ENCODE data around the gene LRRC66.

Gene LRRC66, protein sequence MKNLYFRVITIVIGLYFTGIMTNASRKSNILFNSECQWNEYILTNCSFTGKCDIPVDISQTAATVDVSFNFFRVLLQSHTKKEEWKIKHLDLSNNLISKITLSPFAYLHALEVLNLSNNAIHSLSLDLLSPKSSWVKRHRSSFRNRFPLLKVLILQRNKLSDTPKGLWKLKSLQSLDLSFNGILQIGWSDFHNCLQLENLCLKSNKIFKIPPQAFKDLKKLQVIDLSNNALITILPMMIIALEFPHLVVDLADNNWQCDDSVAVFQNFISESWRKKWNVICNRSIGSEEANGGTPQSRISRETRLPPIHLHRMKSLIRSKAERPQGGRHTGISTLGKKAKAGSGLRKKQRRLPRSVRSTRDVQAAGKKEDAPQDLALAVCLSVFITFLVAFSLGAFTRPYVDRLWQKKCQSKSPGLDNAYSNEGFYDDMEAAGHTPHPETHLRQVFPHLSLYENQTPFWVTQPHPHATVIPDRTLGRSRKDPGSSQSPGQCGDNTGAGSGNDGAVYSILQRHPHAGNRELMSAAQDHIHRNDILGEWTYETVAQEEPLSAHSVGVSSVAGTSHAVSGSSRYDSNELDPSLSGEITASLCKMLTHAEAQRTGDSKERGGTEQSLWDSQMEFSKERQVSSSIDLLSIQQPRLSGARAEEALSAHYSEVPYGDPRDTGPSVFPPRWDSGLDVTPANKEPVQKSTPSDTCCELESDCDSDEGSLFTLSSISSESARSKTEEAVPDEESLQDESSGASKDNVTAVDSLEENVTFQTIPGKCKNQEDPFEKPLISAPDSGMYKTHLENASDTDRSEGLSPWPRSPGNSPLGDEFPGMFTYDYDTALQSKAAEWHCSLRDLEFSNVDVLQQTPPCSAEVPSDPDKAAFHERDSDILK

DNA sequence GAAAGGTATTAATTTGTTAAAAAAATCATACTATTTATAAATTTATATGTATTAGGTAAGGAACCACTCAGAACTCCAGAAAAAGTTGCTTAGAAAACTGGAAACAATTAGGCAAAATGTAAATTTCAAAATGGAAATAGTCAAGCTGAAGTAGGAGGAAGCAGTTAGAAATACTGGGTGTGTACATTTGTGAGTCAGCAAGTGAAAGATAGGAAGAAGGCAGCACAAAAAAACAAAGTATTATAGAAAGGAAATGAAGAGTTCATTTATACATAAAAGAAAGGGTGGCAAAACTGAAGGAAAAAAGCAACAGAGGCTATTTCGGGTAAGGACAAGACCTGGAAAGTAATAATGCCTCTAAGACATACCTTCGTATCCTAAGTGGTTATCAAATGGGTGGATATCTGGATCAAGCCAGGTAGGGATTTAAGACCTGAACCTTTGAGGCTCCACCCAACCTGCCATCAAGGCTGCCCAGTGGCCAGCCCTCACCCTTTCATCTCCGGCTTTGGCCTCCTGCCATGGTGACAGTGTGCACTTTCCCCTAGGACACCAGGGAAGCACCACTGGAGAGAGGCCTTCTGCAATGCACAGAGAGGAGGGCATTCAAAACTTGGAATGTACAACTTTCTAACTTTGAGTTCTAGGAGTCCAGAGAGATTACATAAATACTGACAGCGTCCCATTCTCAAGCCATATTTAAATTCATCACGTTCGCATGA lies at the start of gene LRRC66:
Gene LRRC66, minus strand, starts transcription at position 428 of the 722 bp plus-strand sequence. CDS start 2,750 bp downstream, outside the sequence.
- no peak for DNase-seq

DNA sequence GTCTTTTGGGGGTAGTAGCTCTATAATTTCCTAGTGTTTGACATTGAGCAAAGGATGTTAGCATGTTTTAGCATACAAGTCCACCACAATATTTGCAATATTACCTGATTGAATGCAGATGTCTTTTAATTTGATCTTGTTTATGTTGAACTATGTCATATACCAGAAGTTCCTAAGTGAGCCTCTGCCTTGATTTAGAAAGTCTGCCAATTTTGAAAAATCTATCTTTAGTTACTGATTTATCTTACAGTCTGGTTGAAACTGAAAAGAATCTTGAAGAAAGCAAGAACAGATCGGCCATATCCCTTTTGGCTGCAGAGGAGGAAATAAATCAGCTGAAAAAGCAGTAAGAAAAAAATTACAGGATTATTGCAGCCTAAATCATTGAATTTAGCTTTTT lies 49.4 kb upstream of the LRRC66 start:
- DNase-seq, result no peak

DNA sequence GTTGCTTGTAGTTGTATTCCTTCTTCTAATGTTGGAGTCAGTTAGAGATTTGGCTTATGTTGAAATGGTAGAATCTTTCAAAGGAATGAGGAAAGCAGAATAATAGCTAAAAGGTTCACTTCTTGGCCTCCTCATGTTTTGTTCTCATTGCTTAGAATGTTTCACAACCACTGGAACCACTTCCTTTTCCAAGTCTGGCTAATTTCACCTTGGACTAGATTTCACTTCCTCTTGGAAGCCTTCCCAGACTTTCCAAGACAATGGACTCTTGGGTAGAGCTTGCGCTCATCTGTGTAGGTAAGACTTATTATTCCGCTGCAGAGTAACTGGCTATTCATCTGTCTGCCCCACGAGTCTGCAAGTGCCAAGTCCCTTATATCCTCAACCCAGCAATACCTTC lies 39.2 kb upstream of the LRRC66 start:
- DNase-seq, result no peak

DNA sequence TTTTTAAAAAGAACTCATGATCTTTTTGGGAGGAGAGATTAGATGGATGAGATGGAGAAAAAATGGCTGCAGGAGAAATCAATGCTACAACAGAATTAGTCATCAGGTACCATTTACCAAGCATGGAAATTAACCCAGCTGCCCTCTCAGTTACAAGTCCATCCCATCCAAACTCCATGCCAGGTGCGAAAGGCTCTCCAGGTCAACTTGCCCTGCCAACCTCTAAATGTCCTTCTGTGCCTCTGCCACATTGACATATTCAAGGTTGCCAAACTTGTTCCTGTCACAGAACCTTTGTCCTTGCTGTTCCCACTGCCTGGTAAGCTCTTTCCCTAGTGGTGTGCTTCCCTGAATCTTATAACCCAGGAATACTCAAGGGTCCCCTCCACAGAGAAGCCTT lies 38.1 kb upstream of the LRRC66 start:
- no peak for DNase-seq

DNA sequence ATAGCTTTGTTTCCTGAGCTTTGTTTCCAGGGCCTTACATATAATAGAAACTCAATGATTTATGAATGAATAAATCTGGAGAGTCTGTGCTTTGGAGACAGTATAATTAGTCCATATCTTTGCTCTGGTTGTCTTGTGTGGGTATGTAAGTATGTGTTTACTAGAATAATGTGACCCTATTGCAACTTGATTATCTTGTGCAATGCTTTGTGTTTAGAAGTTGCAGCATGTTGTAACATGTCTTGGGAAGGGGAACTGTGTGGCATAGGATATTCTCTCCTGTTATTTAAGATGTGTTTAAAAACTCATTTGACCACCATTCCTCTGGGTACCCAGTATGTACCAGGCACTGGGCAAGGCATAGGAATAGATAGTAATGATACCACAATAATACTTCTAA lies 37.0 kb upstream of the LRRC66 start:
- DNase-seq, result no peak

DNA sequence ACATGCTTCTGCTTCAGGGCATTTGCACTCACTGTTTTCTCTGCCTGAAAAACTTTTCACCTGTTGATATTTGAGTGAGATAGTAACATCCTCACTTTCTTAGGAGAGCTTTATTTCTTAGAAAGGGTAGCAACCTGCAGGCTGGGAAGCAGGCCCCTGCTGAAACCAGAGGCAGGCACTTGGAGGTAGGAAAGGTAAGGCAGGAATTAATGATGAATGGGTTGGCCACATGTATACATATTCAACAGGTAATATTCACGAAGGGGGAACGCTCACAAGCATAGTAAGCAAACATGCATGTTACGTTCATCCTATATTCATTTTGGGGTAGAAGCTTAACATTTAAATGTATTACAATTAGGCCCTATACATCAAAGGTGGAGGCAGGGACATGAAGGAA lies 34.1 kb upstream of the LRRC66 start:
- DNase-seq, result no peak

DNA sequence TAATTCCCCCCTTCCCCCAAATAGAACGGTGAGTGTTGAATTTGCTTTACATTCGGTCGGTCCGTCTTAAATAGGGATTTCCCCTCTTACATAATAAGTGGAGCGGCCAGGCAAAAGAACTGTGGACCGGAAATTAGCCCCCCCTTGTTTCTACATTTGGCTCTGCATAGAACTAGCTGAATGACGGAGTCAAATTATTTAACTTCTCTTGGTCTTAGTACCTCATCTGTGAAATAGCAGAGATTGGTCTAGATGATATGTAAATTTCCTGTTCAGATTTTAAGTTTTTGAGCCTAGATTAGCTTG lies 32.3 kb upstream of the LRRC66 start:
- DNase-seq, result no peak

DNA sequence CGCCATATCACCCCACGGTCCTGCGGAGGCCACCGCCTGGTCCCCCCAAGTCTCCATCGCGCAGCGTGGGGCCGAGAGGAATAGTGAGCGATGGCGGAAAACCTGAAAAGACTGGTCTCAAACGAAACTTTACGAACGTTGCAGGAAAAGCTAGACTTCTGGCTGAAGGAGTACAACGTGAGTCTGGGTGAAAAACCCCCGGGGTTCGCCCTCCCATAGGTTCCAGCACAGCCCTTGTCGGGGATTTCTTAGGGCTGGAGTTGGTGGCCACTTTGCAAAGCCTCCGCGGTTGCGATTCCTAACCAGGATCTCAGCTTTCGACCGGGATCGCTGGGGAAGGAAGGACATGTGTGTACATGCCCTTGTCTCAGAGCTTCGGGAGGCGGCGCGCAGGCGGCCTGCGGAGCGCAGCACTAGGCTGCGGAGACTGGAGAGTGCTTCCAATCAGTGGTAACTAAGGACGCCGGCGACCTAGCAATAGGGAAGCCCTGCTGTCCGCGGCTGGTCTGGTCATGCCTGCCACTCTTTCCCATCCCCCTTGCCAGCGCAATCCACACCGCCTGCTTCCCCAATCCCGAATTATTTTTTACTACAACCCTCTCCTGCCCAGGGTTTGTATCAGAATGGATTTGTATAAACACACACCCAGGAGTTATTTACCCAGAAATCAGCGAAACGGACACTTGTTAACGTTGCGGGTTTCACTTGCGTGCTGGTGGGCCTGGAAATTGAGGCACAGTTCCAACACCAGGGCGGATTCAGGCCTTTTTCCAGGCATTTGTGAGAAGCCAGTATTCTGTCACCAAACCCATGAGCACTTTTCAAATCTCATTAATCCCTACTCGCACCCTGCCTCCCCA lies 31.7 kb upstream of the LRRC66 start:
- no peak for DNase-seq

DNA sequence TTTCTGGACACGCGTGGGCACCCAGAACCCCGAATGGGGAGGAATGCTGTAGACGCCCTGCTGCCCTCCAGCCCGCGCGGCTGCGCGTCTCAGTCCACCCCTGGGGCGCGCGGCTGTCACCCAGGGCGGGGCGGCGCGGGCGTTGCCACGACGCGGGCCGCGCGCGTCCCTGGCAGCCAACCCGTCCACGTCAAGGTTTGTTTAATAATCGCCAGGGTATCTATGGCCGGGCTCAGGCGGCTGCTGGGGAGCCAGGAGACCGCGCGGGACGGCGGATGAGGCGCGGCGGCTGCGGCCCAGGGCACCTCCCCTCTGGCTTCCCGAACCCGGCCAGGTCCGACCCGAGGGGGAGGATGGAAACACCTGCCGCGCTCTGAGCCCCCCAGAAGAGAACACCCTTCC lies 31.1 kb upstream of the LRRC66 start, which contains the start of gene SPATA18:
Gene SPATA18, plus strand, starts transcription at position 92 of the 402 bp plus-strand sequence. CDS start 401 bp downstream, outside the sequence.
- no peak for DNase-seq

DNA sequence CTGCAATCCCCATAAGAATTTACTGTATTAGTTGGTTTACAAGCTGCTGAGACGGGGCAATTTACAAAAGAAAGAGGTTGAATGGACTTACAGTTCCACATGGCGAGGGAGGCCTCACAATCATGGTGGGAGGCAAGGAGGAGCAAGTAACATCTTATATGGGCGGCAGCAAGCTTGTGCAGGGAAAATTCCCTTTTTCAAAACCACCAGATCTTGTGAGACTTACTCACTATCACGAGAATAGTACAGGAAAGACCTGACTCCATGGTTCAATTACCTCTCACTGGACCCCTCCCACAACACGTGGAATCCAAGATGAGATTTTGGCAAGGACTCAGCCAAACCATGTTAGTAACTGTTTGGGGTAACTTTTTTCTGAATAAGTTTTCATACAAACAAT lies 29.1 kb upstream of the LRRC66 start:
- no peak for DNase-seq

DNA sequence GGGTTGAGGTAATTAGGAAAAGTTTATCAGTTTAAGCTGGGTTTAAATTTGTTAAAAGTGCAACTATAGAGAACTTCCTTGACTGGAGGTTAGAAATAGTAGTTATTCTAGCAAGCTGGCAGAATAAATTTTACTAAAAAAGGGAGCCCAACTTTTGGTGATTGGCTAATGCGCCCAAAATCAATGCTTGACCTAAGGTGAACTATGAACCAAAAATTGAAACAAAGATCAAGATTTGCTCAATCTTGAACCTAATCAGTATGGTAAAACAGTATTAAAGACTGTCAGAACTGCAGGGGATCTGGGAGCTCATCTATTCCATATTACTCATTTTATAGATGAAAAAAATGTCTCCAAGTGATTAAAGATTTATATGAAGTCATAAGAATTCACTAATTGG lies 24.9 kb upstream of the LRRC66 start:
- no peak for DNase-seq

DNA sequence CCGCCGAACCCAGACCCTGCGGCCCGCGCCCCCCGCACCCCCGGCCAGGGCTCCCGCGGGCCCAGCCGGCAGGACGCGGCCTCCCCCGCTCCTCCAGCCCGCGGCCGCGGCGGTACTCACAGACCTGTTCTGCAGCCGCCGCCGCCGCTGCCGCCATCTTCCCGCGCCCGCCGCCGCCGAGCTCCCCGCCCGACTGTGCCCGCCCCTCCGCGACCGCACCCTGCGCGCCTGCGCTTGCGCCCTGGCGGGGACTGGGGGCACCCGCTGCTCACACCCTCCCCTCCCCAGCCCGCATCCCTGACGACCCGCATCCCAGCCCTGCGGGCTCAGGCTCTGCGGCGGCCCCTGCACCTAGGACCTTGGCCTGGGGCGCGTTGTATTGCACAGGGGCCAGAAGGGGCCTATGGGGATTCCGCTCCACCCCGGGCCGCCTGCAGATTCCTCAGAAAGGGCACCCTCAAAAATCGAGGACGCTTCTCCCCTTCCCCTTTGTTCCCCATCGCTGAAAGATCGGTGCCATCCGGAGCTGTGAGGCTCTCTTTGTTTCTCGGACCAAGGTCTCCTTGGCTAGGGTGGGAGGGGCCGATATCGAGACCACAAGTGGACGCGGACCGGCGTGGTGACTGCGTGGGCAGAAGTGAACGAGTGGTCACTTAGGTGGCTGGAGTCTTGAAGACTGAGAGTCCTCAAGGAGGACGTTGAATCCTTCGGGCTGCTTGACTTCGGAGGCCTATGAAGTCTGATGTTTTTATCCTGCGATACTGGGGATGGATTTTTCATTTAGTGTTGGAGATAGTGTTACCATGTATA lies 18.1 kb upstream of the LRRC66 start, which contains the start of gene SGCB:
Gene SGCB, minus strand, starts transcription at position 197 of the 810 bp plus-strand sequence. Its CDS starts 40 bp downstream, at position 157.
- DNase-seq, result peak; percentile 65 to 67

DNA sequence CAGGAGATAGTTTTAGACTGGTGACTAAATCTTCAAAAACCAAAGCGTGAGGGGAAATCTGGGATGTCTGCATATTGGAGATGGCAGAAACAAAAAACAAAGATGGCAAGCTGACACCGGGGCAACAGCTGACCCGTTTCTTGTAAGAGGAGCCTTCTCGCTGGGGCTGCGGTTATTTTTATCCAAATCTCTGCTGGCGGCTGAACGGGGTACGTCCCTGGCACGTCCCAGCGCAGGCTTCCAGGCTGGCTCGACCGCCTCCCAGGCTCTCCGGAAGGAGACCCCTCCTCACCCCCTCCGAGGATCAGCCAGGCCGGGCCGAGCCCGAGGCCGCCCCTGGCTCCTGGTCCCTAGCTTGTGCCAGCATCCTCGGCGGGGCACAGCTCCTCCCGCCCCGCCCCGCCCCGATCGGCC lies 17.5 kb upstream of the LRRC66 start:
- no peak for DNase-seq

DNA sequence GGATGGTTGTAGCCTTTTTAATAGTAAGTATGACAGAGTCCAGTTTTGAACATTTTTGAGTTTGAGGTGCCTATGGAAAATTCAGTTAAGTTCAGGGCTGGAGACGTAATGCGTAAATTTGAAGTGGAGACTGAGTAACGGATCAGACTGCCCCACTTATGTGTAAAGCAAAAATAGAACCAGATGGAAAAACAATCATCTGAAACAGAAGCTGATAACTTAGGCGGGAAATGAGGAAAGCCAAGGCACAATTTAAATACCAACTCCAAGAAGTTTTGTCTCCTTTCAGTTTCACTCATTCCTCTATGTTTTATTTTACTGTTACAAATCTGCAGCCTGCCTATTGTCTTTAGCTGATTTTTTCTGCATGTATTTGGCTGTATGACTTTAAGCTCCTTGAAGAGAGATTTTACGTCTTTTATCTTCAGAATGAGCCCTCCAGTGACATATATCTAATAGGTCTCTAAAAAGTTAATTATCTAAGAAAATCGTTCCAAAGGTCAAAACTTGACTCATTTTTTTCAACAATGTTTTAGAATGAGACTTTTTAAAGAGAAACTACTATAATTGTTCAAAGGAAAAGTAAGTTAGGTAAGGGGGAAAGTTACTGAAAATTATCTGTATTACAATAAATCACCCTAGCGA lies 16.8 kb upstream of the LRRC66 start:
- no peak for DNase-seq

DNA sequence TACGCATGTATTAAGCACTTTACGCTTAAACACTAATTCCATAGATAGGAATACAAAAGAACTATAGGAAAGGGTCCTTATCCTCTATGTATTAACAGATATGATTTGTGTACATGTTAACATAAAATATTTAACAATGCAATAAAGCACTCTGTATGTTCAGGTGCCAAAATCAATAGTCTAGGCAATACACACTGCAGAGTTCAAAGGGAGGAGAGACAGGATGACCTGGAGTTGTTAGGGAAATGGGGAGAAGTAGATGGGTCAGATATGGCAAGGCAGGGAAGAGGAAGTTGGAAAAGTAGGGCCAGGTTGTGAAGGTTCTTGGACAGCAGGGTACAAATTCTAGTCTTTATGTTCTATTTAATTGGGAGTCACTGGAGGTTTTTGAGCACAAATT lies 15.0 kb upstream of the LRRC66 start:
- no peak for DNase-seq

DNA sequence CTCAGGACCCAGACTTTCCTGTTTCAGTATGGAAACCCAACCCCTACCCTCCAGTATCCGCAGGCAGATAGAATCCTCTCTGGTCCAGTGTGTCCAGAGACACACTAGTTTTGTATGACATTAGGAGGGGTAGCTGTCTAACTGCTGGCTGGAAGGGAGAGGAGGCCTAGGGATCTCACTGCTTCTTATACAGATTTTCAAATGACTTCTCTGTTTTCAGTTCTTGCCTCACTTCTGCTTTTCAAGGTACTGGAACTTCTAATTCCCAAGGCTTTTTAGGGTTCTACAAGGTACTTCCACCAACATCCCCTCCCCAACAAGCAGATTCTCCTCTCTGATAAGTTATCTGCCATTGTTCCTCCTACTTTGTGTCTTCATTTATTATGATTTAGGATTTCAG lies 11.8 kb upstream of the LRRC66 start:
- DNase-seq, result no peak

DNA sequence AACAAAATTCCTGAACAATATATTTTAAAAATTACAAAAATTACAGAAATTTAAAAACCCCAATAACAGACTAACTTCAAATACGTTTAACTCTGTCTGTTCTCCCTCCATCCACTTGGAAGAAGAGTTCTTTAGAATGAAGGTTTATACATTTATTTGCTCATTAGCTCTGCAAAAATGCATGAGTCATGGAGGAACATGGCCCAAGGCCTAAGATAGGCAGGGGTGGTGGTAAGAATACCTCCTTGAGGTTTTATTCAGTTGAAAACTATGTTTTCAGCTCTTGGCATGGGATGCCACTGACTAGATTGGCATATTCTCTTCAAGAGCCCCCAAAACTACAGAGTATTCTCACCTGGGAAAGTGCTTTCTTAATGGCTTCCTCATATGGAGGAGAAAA lies 8.8 kb upstream of the LRRC66 start:
- DNase-seq, result no peak

DNA sequence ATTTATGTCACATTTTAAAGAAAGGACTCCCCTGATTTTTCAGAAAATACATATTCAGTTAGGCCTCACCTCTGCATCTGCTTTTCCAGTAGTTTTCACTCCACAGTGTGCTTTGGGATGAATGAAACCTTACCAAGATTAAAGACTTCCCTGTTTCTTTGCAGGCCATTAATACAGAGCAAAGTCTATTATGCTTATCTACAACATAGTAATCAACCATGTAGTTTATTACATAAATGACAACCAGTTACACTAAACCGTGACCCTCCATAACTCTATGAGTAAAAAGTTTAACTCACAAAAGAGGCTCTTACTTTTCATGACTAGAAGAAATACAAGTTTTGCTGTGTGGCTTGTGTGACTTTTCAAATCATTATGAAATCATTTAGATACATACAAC lies 2.3 kb downstream of the LRRC66 start:
- no peak for DNase-seq

DNA sequence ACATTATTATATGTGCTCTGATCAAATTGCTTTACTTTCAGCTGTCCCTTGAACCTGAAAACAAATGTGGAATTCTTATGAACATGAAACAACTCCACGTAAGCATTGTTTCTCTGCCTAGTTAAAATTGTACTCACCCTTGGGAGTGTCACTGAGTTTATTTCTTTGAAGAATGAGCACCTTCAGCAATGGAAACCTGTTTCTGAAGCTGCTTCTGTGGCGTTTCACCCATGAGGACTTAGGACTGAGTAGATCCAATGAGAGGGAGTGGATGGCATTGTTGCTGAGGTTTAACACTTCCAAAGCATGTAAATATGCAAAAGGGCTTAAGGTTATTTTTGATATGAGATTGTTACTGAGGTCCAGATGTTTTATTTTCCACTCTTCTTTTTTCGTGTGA lies 3.2 kb downstream of the LRRC66 start:
- no peak for DNase-seq

DNA sequence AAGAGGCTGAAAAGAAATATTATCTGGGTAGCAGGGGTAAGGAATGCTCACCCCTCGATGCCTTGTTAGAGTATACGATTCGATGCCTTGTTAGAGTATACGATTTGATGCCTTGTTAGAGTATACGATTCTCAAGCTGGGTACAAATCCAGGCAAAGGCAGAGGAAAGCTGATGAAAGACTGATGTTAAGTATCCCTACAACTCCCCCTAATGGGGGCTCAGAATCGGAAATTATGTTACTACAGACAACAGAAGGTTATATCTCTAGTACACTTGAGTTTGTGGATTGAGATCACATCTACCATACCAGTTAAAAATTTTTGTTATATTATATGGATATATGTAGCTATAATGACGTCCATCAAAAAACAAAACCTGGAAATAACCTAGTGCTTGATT lies 4.8 kb downstream of the LRRC66 start:
- no peak for DNase-seq

DNA sequence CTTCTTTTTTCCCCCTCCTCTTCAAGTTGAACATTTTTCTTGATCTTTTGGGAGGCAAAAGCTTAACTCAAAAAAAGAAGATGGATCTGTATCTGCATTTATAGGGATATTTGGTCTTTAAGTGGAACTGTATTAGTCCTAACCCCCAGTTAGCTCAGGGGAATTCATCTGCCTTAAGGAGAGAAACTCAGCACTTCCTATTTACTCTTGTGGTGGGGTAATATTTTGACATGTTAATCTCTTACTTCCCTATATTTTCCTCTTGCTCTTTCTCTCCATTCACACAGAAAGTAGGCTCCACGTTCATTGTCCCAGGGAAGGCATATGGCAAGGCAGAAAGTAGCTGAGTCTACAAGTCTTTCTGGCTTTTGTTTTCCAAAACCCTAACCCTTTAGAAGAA lies 5.3 kb downstream of the LRRC66 start:
- no peak for DNase-seq
